ENCODE measurements around the gene SLC30A10. TPM values are rescaled to one million over a fixed set of nuclear protein-coding genes. Genes with fewer than 3 reads are reported as not detected.

Gene SLC30A10
- total RNA-seq: not detected

- no peak for TF ChIP-seq CTCF (IDR thresholded peaks at IDR 0.05; ENCODE audit: low read depth)
Observed at GRCh38 chr1:219927956-219928790, at the start of gene SLC30A10. Gene SLC30A10, minus strand, starts transcription at chr1:219928557. Its CDS starts 117 bp downstream, at chr1:219928440.

GRCh38 chr1:219973213-219973612 is 44.9 kb upstream of the SLC30A10 start:
- no peak for TF ChIP-seq CTCF (IDR thresholded peaks at IDR 0.05; ENCODE audit: low read depth)

- no peak for TF ChIP-seq CTCF (IDR thresholded peaks at IDR 0.05; ENCODE audit: low read depth)
Observed at GRCh38 chr1:219967361-219967760, 39.0 kb upstream of the SLC30A10 start.

GRCh38 chr1:219966071-219966349 is 37.7 kb upstream of the SLC30A10 start:
- no peak for TF ChIP-seq CTCF (IDR thresholded peaks at IDR 0.05; ENCODE audit: low read depth)

GRCh38 chr1:219965285-219966070 is 37.1 kb upstream of the SLC30A10 start:
- no peak for TF ChIP-seq CTCF (IDR thresholded peaks at IDR 0.05; ENCODE audit: low read depth)

- TF ChIP-seq CTCF (IDR thresholded peaks at IDR 0.05; ENCODE audit: low read depth): no peak
Observed at GRCh38 chr1:219963432-219963831, 35.1 kb upstream of the SLC30A10 start.

- TF ChIP-seq CTCF (IDR thresholded peaks at IDR 0.05; ENCODE audit: low read depth): no peak
Observed at GRCh38 chr1:219961684-219962083, 33.3 kb upstream of the SLC30A10 start.
